HG02623 (cell line): ENCODE data around the gene ETV2.
"Not testable (repeated sequence)": the region's sequence is repeated elsewhere in the genome, so short reads cannot be mapped to it uniquely, and the experiment has no call there.

Experiments used
- ATAC-seq: cut with Tn5 transposase; IDR thresholded peaks from one replicate; pipeline ENCODE4 v1.9.1; 2021; ENCODE audit warnings: moderate library complexity; ENCODE audit not compliant: unreplicated experiment

The ETV2 gene

GRCh38 chr19:35628264-35628564, 13.3 kb upstream of the ETV2 start:
- ATAC-seq = no peak

GRCh38 chr19:35628565-35629331, 12.8 kb upstream of the ETV2 start, which contains the start of gene RBM42:
TSS of gene RBM42 (plus strand) at chr19:35629036. CDS start at chr19:35629154, 118 bp downstream.
- ATAC-seq = peak; percentile 93

- ATAC-seq = no peak
These were observed 12.3 kb upstream of the ETV2 start for GRCh38 chr19:35629332-35629633.

GRCh38 chr19:35633727-35634440, 7.7 kb upstream of the ETV2 start:
- no peak for ATAC-seq

- ATAC-seq = no peak
These were observed 4.9 kb upstream of the ETV2 start for GRCh38 chr19:35636651-35637050.

GRCh38 chr19:35637165-35637564, 4.4 kb upstream of the ETV2 start:
- no peak for ATAC-seq

- ATAC-seq = no peak
These were observed 2.3 kb upstream of the ETV2 start for GRCh38 chr19:35639321-35639639.

- no peak for ATAC-seq
These were observed 1.7 kb upstream of the ETV2 start for GRCh38 chr19:35639863-35640262.

GRCh38 chr19:35642312-35642711, 767 bp downstream of the ETV2 start:
- no peak for ATAC-seq

- no peak for ATAC-seq
These were observed 1.3 kb downstream of the ETV2 start for GRCh38 chr19:35642798-35643254.

- ATAC-seq = no peak
These were observed 2.0 kb downstream of the ETV2 start for GRCh38 chr19:35643255-35644205.

- ATAC-seq = peak; percentile 66
These were observed 2.9 kb downstream of the ETV2 start for GRCh38 chr19:35644206-35644986.

- no peak for ATAC-seq
These were observed 3.6 kb downstream of the ETV2 start for GRCh38 chr19:35644987-35645679.

GRCh38 chr19:35645680-35646511, 4.4 kb downstream of the ETV2 start:
- ATAC-seq = no peak

- peak; percentile 60 for ATAC-seq
These were observed 6.7 kb downstream of the ETV2 start, which contains the start of gene COX6B1 for GRCh38 chr19:35648017-35648961. TSS of gene COX6B1 (plus strand) at chr19:35648323. CDS start at chr19:35651244, 2,921 bp downstream.

- no peak for ATAC-seq
These were observed 9.0 kb downstream of the ETV2 start for GRCh38 chr19:35650581-35650980.

- not testable (repeated sequence) for ATAC-seq
These were observed 13.3 kb downstream of the ETV2 start for GRCh38 chr19:35654828-35655227.

GRCh38 chr19:35655600-35655999, 14.1 kb downstream of the ETV2 start:
- no peak for ATAC-seq
